GM03348 (cell line): ENCODE results near the gene SLC6A12.
A peak's percentile ranks its signal among the peaks of the same experiment; 100 is the strongest.
"Not testable (repeated sequence)": the region's sequence is repeated elsewhere in the genome, so short reads cannot be mapped to it uniquely, and the experiment has no call there.

Experiments used
- DNase-seq: peaks from one replicate; pipeline ENCODE4 v3.0.0; 2012; ENCODE audit warnings: low spot score

The SLC6A12 gene

DNA sequence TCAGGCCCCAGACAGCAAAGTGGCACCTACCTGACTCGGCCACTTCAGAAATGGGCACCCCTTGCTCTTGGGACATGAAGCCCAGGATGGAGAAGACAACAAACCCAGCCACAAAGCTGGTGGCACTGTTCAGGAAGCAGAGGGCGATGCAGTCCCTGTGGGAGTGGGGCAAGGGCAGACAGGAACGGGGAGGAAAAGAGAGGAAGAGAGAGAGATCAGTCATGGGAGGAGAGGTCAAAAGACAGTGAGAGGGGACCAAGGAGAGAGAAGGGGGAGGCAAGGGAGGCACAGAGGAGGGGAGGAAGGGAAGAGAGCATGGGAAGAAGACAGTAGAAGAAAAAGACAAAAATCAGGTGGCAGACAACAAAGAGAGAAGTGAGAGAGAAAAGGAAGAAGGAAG is 16.6 kb downstream of the SLC6A12 start:
- no peak for DNase-seq

DNA sequence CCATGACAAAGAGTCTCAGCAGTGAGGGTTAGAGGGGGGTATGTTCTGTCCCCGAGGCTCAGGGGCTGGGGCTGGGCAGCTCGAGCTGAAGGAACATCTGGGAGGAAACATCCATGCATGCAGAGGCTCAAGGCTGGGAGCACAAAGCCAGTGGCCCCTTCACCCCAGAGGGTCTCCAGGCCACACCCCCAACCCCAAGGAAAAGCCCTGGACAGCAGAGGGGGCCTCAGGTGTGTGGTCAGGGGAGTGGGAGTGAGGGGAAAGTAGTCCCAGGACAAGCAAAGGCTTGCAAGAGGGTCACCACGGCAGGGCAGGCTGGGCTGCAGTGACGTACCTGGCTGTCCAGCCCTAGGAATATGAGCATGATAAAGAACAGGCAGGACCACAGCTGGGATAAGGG is 17.5 kb downstream of the SLC6A12 start:
- no peak for DNase-seq

DNA sequence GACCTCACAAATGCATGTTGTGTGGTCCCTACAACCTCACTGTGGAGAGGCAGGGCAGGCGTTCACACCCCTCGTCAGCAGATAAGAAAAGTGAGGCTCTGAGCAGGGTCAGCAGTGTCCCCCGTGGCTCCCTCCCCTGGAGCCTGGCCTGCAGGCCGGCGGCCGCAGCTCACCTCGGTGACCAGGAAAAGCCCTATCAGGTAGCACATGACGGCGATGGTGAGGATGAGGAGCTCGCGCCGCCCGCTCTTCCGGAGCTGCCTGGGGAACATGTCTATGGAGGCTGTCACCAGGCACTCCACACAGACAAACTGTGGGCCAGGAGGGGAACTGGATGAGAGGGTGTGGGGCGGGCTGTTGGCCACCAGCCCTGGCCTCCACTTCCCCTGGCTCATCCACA is 18.0 kb downstream of the SLC6A12 start:
- no peak for DNase-seq

DNA sequence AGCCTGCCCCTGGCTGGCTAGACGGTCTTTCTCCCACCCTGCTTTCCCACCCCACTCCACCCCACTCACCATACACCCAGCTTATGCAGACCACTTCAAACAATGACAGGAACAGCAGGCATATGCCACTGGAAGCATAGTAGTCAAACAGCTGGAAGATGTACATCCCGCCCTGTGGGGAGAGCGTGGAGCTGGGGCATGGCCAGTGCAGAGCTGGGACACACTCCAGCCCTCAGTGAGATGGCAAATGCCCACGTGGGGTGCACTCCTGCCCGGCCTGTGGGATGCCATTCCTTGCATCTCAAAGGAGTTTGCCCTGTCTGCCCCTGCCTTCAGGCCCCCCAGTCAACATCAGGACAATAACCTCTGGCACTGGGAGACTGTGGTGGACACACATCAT is 18.8 kb downstream of the SLC6A12 start:
- no peak for DNase-seq

DNA sequence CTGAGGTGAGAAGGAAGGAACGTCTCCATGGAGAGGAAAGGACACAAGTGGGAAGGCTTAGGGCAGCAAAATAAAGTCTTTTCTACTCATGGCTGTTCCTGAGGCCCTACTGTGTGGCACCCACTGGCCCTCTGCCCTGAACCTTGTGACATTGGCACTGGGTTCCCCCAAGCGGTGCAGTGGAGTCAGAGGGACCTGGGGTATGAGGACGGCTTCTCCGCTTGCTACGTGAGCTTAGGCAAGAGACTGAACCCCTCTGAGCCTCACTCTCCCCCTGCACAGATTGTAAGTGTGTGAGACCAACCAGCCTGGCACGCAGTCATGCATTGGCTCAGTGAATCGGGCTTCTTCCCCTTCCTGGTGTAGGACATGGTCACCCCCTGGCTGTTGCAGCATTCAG is 19.7 kb downstream of the SLC6A12 start:
- DNase-seq = no peak

DNA sequence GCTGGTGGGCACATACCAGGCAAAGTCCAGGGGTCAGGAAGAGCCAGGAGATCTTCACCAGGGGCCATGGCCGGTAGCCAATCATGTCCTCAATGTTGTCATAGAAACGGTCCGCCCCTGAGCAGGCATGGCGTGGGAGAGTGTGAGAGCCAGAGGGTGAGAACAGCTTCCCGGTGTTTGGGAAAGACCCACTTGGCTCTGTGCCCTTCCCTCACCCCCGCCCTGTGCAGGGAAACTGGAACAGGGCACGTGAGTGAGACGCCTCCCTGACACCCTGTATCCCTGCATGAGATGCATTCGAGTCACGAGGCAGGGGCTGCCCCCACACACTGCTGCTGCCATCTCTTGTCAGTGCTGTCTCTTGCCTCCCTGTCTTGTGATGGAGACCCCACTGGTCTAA is 20.7 kb downstream of the SLC6A12 start:
- DNase-seq = no peak

DNA sequence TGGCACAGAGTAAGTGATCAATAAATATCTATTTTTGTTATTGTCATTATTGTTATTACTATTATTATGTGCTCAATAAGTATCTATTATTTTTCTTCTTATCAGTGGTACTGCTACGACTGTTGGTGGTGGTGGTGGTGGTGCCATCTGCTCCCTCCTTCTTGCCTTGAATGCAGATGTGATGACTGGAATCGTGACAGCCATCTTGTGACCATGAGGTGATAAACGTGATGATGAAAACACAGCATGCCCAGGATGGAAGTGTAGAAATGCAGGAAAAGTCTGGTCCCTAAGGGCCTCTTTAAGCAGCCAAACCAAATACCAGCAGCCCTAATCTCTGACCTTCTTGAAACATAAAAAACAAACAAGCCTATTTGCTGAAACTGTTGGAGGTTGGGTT is 22.4 kb downstream of the SLC6A12 start:
- no peak for DNase-seq

DNA sequence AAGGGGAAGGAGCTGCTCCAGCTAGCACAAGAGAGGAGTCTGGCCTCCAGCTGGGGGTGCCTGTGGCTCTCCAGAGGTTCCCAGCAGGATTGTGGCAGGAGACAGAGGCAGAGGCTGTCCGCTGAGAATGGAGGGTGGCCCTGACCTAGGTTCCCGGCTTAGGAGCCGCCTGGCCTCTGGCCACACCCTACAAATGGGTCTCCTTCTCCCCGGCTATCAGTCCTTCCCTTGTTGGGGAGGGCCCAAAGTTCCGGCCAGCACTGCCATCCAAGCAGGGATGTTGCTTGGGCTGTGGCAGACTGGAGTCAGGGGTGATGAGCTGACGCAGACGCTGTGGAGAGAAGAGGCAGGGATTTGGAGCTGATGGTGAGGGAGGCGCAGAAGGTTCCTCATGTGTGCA is 23.1 kb downstream of the SLC6A12 start:
- no peak for DNase-seq

DNA sequence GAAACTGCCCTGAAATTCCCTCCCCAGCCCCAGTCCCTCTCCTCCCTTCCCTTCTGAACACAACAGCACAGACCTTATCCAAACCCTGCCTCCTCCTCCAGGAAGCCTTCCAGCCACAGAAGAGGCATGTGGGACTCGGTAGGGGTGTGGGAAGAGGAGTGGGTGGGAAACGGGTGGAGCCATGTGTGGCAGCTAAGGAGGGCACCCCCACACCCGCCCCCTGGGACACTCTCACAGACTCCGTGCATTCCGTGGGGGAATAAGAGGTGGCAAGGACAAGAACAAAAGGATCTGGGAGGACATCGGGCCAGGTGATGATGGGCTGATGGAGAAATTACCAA is 24.4 kb downstream of the SLC6A12 start:
- DNase-seq = no peak

DNA sequence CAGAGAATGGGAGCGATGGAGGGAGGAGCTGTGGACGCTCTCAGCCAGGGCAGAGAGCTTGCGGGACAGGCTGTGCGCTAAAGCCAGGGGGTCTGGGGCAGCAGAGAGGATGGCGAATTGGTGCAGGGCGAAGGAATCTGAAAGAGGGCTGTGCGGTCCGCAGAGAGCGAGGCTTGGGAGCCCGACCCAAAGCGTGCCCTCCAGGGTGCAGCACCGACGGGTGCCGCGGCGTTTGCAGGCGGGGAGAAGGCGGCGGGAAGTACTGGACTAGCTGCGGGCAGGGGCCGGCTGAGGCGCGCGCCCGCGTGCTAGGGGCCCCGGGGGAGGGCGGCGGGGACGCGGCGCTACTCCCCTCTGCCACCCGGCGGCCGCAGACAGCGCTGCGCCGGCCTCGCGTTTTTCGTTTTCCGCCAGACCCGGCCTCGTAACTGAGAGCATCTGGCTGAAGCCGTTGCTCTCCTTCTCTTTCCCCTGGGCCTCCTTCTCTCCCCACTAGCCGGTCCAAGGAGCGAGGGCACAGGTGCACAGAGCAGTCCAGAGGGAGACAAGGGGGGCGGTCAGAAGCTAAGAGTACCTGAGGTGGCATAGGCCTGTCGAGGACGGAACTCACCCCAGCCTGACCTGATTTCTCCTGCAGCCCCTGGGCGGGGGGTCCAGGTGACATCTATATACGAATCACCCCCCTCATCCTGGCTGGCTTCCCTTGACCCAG is 24.9 kb downstream of the SLC6A12 start:
- peak; percentile 95 for DNase-seq

DNA sequence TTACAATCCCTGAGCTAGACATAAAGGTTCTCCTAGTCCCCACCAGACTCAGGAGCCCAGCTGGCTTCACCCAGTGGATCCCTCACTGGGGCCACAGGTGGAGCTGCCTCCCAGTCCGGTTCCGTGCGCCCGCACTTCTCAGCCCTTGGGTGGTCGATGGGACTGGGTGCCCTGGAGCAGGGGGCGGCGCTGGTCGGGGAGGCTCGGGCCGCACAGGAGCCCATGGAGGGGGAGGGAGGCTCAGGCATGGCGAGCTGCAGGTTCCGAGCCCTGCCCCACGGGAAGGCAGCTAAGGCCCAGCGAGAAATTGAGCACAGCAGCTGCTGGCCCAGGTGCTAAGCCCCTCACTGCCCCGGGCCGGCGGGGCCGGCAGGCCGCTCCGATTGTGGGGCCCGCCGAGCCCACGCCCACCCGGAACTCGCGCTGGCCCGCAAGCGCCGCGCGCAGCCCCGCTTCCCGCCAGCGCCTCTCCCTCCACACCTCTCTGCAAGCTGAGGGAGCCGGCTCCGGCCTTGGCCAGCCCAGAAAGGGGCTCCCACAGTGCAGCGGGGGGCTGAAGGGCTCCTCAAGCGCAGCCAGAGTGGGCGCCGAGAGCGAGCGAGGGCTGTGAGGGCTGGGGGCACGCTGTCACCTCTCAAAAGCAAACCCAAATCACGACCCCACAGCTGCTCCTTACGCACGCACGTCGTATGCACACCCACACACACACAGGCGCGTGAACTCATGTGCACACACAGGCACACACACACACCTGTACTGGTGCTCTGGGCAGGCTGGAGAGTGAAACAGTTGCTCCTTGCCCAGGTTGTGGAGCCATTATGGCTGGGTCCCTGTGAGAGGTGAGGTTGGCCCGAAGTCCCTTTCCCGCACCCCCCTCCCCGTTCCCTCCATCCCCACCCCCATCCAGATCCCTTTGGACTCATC is 25.7 kb downstream of the SLC6A12 start:
- not testable (repeated sequence) for DNase-seq

DNA sequence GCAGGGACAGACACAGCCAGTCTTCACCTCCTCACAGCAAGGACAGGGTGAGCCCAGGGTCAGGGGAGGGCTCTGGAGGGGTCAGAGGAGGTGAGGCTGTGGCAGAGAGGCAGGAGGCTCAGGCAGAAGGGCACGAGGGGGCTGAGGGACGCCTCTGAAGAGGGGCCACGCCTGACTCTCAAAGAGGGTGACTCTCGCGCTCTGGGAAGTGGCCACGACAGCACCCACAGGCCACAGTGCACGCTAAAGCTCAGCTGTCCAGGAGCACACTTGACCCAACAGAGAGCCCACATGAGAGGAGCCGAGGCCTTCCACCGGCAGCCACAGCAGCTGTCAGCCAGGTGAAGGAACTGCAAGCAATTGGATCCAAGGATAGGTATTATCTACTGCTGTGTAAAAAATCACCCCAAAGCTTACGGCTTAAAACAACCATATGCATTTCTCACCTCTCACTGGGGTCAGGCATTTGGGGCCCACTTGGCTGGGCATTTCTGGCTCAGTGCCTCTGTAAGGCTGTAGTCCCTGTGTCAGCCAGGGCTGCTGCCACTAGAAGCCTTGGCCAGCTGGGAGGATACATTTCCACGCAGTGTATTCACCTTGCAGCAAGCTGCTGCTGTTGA is 27.8 kb downstream of the SLC6A12 start:
- no peak for DNase-seq

DNA sequence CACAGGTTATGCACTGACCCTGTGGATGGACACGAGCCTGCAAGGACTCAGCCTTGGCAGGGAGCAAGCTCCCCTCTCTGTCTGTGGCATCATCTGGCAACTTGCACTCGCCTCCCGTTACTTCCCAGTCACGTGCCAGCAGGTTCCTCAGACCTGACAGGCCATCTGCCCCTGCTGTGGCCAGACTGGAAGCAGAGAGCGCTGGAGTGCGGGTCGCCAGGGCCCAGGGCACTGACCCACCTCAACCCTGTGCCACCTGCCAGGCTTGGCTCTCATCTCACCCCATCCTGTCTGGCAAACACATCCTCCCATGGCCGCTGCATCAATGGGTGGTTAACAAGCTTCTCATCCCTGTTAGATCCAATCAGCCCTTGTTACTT is 28.4 kb downstream of the SLC6A12 start:
- DNase-seq = no peak

DNA sequence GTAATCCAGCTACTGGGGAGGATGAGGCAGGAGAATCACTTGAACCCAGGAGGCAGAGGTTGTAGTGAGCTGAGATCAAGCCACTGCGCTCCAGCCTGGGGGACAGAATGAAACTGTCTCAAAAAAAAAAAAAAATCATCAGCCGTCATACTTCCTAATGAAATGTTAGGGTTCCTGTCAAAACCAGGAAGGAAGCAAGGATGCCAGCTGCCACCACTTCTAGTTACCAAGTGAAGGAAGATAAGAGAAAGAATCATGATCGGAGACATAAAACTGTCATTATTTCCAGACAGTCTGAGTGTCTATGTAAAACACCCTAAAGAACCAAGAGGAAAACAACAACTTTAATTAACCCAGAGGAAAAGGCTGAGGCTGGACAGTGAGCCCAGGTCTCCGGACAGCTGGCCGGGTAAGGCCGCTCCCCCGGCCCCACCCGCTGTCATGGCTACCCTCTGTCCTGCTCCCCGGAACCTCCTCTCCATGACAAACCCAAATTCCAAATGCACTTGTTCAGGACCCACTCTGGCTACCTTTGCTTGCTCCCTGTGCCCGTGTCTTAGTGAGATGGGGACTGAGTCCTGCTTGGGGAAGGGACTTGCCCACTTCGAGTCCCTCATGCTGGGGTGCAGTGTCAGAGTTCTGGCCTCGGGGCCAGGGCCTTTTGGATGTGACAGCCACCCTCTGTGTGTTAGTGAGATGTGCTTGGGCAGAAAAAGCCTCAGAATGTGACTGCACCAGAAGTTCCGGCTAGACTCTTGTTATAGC is 29.0 kb downstream of the SLC6A12 start:
- no peak for DNase-seq

DNA sequence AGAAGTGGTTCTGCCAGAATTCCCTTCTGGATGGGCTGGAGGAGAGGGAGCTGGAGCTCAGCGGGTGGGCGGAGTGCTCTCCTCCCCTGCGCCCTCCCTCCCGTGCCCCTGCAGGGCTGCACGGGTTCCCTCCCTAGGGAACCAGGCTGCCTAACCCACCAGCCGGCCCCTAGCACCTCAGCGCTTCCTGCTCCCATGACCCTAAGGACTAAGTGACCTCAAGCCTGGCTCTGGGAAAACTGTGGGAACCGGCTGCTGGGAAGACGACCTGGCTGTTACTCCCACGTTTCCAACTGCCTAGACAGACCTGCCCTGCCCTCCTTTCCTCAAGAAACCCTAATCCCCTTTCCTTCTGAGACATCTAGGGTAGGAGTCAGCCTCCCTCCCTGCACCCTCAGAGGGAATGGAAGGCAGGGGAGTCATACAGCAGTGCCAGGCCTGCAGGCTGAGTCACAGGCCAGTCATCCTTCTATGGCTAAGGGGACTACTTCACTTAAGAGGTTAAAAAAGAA is 31.5 kb downstream of the SLC6A12 start:
- DNase-seq = peak; percentile 79

DNA sequence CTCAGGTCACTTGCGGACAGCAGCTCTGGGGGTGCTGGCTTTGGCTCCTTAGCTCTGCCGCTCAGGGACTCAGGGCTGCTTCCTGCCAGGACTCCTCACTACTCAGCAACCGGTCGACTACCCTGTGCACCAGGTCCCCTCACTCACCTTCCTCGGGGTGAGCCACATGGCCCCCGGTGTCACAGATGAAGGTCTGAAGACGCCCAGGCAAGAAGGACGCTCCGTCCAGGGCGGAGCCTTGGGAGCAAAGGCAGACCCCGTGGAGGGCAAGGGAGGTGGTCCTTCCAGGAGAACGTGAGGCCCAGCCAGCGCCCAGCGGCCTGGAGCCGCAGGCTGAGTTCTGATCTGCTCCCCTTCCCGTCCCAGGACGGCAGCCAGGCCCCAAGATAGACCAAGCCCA is 32.0 kb downstream of the SLC6A12 start:
- no peak for DNase-seq

DNA sequence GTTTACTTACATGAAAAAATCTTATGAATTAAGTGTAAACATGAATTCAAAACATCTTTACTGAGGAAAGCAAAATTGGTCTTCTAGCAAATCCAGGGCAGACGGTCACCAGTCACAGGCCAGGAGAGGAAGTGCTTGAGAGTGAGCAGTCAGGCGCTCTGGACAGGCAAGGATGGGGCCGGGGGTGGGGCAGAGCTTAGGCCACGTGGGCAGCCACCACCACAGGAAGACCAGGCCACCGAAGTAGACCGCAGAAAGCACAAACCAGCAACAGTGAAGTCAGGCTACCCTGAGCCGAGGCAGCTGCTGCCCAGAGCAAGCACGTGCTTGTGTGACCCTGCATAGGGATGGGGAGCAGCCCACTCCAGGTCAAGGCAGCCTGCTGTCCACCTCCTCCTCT is 33.5 kb downstream of the SLC6A12 start:
- DNase-seq = no peak

DNA sequence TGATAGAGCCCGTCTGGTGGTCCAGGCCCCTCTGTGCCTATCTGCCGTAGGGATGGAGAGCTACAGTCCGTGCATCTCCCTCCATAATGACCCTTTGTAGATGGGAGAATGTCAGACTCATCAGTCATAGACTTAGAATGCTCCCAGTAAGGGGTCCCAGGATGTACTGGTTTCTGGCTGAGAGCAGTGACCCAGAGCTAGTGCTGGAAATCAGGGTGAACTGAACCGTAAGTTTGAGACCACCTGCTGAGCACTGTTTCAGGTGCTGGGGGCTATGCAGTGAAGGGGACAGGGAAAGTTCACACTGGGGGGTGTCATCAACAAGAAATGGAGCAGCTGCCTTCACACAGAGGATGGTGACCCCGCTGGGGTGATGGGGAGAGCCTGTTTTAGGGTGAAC is 34.1 kb downstream of the SLC6A12 start:
- no peak for DNase-seq

DNA sequence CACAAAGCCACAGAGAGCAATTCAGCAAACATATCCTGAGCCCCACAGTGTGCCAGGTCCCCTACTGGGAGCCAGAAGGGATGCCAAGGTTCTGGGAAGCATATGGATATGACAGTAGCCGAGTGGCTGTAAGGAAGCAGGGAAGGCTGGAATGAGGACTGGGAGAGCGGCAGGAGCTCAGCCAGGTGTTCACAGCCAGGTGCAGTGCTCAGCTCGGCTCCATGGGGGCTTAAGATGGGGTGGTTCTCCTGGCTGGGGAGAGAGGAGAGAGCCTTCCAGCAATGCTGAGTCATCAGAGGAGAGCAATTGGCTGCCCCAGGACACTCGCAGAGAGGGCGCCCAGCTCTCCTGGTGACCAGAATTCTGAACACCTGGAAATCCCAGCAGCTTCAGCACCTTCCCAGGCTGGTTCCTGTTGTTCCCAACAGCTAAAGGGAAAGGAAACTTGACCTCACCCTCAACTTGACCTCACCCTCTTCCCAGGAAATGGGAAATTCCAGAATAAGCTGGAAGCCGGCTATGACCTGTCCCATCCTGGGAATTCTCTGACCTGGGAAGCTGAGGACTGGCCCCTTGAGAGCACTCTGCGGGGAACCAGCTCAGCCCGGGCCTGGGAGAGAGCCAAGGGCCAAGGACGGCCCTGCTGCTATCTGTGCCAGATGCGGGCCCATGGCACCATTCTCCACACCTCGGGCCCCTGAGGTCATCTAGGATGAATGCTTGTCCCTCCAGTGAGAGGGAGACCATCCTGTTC is 34.6 kb downstream of the SLC6A12 start:
- no peak for DNase-seq

DNA sequence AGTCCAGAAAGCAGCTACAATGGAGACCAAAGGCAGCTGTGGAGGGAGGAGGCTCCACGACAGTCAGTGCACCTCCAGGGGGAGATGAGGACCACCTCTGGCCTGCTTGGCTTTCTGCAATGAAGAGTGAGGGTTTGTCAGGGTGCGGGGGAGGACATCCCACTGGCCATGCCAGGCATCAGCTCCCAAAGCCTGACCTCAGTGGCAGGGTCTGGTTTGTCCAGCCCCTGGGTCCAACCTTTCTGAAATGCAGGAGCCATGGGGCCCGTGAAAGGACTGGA is 35.2 kb downstream of the SLC6A12 start:
- DNase-seq = no peak

DNA sequence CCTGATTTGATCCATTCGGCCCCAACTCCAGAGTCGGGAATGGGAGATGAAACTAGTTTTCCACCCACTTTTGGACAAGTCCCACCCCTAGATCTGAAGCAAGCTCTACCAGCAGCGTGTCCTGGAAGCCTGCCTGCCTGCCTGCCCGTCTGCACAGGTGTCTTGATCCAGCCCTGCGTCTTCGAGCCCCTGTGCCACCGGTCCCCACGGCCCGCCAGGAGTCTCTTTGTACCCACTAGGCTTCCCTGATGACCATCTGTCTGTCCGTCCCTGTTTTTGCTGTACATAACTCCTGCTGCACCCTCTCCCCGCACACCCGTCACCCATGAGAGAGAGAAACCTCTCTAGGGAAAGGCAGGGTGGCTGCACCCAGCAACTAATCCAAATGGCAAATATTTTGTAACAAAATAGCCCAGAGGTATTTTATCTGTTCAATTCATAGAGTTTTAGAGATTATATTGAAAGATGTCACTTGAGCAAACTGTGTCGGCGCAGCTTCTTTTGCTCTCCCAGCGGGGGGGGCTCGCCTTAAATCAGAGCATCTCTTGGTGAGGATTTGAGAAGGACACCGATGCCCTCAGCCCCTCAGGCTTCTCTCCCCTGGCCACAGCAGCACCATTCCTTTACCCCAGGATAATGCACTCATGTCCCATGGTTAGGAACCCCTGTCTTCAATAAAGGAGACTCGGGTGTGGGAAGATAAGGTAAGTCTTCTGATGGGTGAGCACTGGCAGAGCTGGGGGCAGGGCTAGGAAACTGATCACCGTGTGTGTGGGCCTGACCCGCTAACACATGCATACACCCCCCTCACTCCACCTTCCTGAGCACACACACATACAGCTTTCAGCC is 35.8 kb downstream of the SLC6A12 start:
- no peak for DNase-seq
